Airway epithelial cell (primary cell): ENCODE results near the gene SBNO2. TPM values are rescaled to one million over a fixed set of nuclear protein-coding genes. Genes with fewer than 3 reads are reported as not detected.

Source experiments
- total RNA-seq: library from RNA; depleted of rRNA; stranded (reverse); fragments of >200 nt; gene quantifications from 2 replicates; pipeline ENCODE4 v1.2.3, GENCODE V29; 2015

The SBNO2 gene
- total RNA-seq, result 37.3 and 53.2 TPM in 2 replicates

DNA sequence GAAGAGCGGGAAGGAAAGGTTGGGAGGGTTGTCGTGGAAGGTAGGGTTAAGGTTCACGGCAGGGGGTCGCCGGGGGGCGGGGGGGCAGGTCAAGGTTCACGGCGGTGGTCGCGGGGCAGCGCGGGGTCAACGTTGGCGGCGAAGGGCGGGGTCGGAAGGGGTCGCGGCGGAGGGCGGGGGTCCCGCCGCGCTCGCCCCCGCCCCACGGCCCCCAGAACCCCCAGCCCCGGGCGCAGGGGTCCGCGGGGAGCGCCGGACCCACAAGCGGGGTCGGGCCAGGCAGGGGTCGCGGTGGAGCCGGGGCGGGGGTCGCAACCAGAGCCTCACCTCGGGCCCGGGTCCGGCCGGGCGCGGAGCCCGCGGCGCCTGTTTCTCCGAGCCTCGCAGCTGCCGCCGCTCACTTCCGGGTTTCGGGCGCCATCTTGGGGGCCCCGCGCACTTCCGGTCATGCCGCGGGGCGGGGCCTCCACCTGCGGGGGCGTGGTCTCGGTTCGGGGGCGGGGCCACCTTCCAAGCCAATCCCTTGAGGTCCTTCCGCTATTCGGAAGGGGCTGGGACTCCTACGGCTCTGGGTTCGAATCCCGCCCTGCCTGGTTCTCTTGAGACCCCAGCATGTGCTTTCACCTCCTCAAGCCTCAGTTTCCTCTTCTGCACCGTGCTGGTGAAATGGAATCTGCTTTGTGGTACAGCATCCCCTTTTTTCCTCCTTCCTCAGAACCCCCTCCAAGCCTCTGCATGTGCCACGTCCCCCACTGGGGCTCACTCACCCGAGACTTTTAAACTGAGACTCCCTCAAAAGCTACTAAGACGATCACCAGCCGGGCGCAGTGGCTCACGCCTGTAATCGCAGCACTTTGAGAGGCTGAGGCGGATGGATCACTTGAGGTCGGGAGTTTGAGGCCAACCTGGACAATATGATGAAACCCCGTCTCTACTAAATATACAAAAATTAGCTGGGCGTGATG is at the start of gene SBNO2:
SBNO2 (minus strand) TSS at position 424 of the 965 bp plus-strand sequence. CDS start 19,992 bp downstream, outside the sequence.

GRCh38 chr19:1205114-1206099 is 31.3 kb upstream of the SBNO2 start, which contains the start of gene STK11:
STK11 (plus strand) TSS chr19:1205778; CDS start chr19:1206914, 1,136 bp downstream.

GRCh38 chr19:1103708-1104310 is 70.3 kb downstream of the SBNO2 start, which contains the start of gene GPX4:
GPX4 (plus strand) TSS chr19:1103994; CDS start chr19:1104044, 50 bp downstream.

GRCh38 chr19:1094978-1095701 is 78.9 kb downstream of the SBNO2 start, which contains the start of gene POLR2E:
POLR2E (minus strand) TSS chr19:1095375; CDS start chr19:1095315, 60 bp downstream.

GRCh38 chr19:1066748-1067340 is 107.2 kb downstream of the SBNO2 start, which contains the start of gene ARHGAP45:
ARHGAP45 (plus strand) TSS chr19:1067167; CDS start chr19:1067406, 239 bp downstream.

Other genes starting within 250 kb of the SBNO2 start
- 5.3 and 13.5 TPM in 2 replicates for gene ARID3A, start 248.2 kb downstream of the SBNO2 start, total RNA-seq
- gene WDR18, start 189.9 kb downstream of the SBNO2 start, total RNA-seq, result 70.8 and 71.6 TPM in 2 replicates
- 4.4 and 6.3 TPM in 2 replicates for gene GRIN3B, start 173.8 kb downstream of the SBNO2 start, total RNA-seq
- 150 and 164 TPM in 2 replicates for gene TMEM259, start 153.1 kb downstream of the SBNO2 start, total RNA-seq
- not detected in 2 replicates for gene RNU6-2, start 152.7 kb downstream of the SBNO2 start, total RNA-seq
- 247 and 249 TPM in 2 replicates for gene CNN2, start 147.7 kb downstream of the SBNO2 start, total RNA-seq
- gene ABCA7, start 134.2 kb downstream of the SBNO2 start, total RNA-seq, result 14.7 and 21.7 TPM in 2 replicates
- 9.0 and 12.5 TPM in 2 replicates for gene ARHGAP45, start 107.1 kb downstream of the SBNO2 start, total RNA-seq
- 241 and 251 TPM in 2 replicates for gene POLR2E, start 78.9 kb downstream of the SBNO2 start, total RNA-seq
- gene GPX4, start 70.3 kb downstream of the SBNO2 start, total RNA-seq, result 330 and 347 TPM in 2 replicates
- 84.3 and 93.8 TPM in 2 replicates for gene STK11, start 31.5 kb upstream of the SBNO2 start, total RNA-seq
- 6.6 and 8.5 TPM in 2 replicates for gene CBARP, start 63.7 kb upstream of the SBNO2 start, total RNA-seq
- gene ATP5F1D, start 67.5 kb upstream of the SBNO2 start, total RNA-seq, result 142 and 144 TPM in 2 replicates
- gene MIDN, start 74.3 kb upstream of the SBNO2 start, total RNA-seq, result 32.7 and 52.6 TPM in 2 replicates
- gene CIRBP, start 95.1 kb upstream of the SBNO2 start, total RNA-seq, result 193 and 255 TPM in 2 replicates
- 81.9 and 109 TPM in 2 replicates for gene FAM174C, start 101.3 kb upstream of the SBNO2 start, total RNA-seq
- not detected in 2 replicates for gene EFNA2, start 111.6 kb upstream of the SBNO2 start, total RNA-seq
- gene NDUFS7, start 209.6 kb upstream of the SBNO2 start, total RNA-seq, result 151 and 201 TPM in 2 replicates
- gene GAMT, start 227.3 kb upstream of the SBNO2 start, total RNA-seq, result 28.4 and 31.1 TPM in 2 replicates
- 62.3 and 89.2 TPM in 2 replicates for gene DAZAP1, start 233.3 kb upstream of the SBNO2 start, total RNA-seq